ENCODE data around the gene GTSF1L.

DNA sequence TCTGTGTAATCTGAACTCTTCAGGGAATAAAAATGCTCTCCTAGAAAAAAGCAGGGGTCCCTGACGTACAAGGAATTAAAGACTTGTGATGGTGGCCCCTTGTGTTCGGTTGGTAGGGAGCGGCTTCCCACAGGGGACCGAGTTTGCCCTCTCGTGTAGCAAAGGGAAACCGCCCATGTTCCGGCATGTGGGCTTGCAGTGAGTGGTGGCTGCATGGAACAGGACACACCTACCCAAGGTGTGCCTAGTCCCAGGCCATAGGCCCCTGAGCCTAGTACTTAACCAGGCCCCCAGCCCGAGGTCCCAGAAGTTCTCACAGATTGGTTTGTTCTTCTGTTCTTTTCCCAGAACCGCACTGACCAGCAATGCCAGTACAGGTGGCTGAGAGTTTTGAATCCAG, 44.4 kb downstream of the GTSF1L start:
- TF ChIP-seq, protein P1, sequence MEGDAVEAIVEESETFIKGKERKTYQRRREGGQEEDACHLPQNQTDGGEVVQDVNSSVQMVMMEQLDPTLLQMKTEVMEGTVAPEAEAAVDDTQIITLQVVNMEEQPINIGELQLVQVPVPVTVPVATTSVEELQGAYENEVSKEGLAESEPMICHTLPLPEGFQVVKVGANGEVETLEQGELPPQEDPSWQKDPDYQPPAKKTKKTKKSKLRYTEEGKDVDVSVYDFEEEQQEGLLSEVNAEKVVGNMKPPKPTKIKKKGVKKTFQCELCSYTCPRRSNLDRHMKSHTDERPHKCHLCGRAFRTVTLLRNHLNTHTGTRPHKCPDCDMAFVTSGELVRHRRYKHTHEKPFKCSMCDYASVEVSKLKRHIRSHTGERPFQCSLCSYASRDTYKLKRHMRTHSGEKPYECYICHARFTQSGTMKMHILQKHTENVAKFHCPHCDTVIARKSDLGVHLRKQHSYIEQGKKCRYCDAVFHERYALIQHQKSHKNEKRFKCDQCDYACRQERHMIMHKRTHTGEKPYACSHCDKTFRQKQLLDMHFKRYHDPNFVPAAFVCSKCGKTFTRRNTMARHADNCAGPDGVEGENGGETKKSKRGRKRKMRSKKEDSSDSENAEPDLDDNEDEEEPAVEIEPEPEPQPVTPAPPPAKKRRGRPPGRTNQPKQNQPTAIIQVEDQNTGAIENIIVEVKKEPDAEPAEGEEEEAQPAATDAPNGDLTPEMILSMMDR (conservative IDR thresholded peaks at IDR 0.05; ENCODE audit: low read depth, low read length) = no peak
- TF ChIP-seq EZH2 (IDR thresholded peaks at IDR 0.05; ENCODE audit: borderline replicate concordance, low read depth, low read length, poor library complexity, severe bottlenecking) = no peak
